HG03159 (cell line): ENCODE measurements around the gene UGT1A9.
"Not testable (repeated sequence)": the region's sequence is repeated elsewhere in the genome, so short reads cannot be mapped to it uniquely, and the experiment has no call there.

Source experiments
- ATAC-seq: cut with Tn5 transposase; IDR thresholded peaks from one replicate; pipeline ENCODE4 v1.9.1; 2021; ENCODE audit warnings: mild to moderate bottlenecking, moderate library complexity; ENCODE audit not compliant: unreplicated experiment

The UGT1A9 gene

GRCh38 chr2:233711312-233712008, 39.8 kb downstream of the UGT1A9 start:
- ATAC-seq, result no peak

GRCh38 chr2:233712611-233713261, 41.0 kb downstream of the UGT1A9 start, which contains the start of gene UGT1A5:
Gene UGT1A5, plus strand, starts transcription at chr2:233712907. Its CDS starts 85 bp downstream, at chr2:233712992.
- no peak for ATAC-seq

GRCh38 chr2:233713262-233713615, 41.5 kb downstream of the UGT1A9 start:
- ATAC-seq, result no peak

GRCh38 chr2:233714121-233714520, 42.4 kb downstream of the UGT1A9 start:
- ATAC-seq, result no peak

- no peak for ATAC-seq
Measured at GRCh38 chr2:233718552-233718951, 46.9 kb downstream of the UGT1A9 start, which contains the start of gene UGT1A4. Gene UGT1A4, plus strand, starts transcription at chr2:233718736. Its CDS starts 85 bp downstream, at chr2:233718821.

GRCh38 chr2:233728723-233729301, 57.1 kb downstream of the UGT1A9 start, which contains the start of gene UGT1A3:
Gene UGT1A3, plus strand, starts transcription at chr2:233729042. Its CDS starts 85 bp downstream, at chr2:233729127.
- no peak for ATAC-seq

GRCh38 chr2:233736868-233737653, 65.4 kb downstream of the UGT1A9 start:
- ATAC-seq, result not testable (repeated sequence)

GRCh38 chr2:233740870-233741269, 69.2 kb downstream of the UGT1A9 start:
- no peak for ATAC-seq

GRCh38 chr2:233743464-233744259, 72.0 kb downstream of the UGT1A9 start:
- ATAC-seq, result no peak

GRCh38 chr2:233745073-233745755, 73.5 kb downstream of the UGT1A9 start:
- no peak for ATAC-seq

GRCh38 chr2:233745838-233746237, 74.1 kb downstream of the UGT1A9 start:
- not testable (repeated sequence) for ATAC-seq

GRCh38 chr2:233746475-233747282, 75.0 kb downstream of the UGT1A9 start:
- no peak for ATAC-seq

- no peak for ATAC-seq
Measured at GRCh38 chr2:233747283-233747544, 75.5 kb downstream of the UGT1A9 start.

GRCh38 chr2:233750689-233751088, 79.0 kb downstream of the UGT1A9 start:
- not testable (repeated sequence) for ATAC-seq

- ATAC-seq, result not testable (repeated sequence)
Measured at GRCh38 chr2:233751212-233752009, 79.7 kb downstream of the UGT1A9 start.

GRCh38 chr2:233754872-233755611, 83.3 kb downstream of the UGT1A9 start:
- ATAC-seq, result no peak

- no peak for ATAC-seq
Measured at GRCh38 chr2:233756429-233757081, 84.9 kb downstream of the UGT1A9 start.
